ENCODE results near the gene ABCB9.

- TF ChIP-seq CTCF (IDR thresholded peaks at IDR 0.05; ENCODE audit: insufficient read depth, low read depth, low read length) (no peak), EZH2 (IDR thresholded peaks at IDR 0.05; ENCODE audit: insufficient read depth, low read length) (no peak)
Observed at GRCh38 chr12:122979908-122980182, 13.6 kb upstream of the ABCB9 start.
